DMS153 treated with DMSO at 0.1 percent for 48 hours (cell line): ENCODE measurements around the gene PLB1.

Source experiments
- DNase-seq: peaks from one replicate; lab custom pipeline; 2025; ENCODE audit not compliant: unreplicated experiment; lab: John Stamatoyannopoulos, UW

The PLB1 gene

GRCh38 chr2:28558158-28558820 is 62.4 kb downstream of the PLB1 start:
- no peak for DNase-seq

DNA sequence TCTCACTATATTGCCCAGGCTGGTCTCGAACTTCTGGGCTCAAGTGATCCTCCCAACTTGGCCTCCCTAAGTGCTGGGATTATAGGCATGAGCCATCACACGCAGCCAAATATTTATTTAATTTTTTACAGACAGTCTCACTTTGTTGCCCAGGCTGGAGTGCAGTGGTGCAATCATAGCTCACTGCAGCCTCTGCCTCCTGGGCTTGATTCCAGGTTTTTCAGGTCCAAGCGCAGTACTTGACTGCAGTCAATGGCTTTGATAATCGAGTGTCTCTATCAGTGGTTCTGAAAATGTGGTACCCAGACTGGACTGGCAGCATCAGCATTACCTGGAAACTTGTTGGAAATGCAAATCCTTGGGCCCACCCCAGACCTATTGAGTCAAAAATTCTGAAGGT is 63.1 kb downstream of the PLB1 start:
- no peak for DNase-seq

GRCh38 chr2:28563869-28564268 is 68.0 kb downstream of the PLB1 start:
- DNase-seq = no peak

DNA sequence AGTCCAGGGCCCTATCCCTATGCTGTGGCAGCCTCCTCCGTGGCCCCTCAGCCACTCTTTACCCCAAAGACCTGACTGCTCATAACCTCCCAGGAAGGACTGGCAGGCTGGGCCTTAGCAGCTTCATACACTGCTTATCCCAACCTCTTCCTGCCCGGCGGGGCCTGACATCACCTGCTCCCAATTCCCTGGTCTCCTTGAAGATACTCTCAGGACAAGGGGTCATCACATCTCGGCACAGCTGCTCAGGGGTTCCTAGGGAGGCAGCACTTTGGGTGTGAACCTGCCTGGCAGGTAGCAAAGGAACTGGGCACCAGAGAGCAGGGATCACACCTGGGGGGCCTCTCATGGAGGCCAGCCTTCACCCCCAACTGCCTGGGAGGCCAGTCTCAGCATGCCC is 68.5 kb downstream of the PLB1 start:
- DNase-seq = no peak

- DNase-seq = no peak
Measured at GRCh38 chr2:28565033-28565432, 69.2 kb downstream of the PLB1 start.

DNA sequence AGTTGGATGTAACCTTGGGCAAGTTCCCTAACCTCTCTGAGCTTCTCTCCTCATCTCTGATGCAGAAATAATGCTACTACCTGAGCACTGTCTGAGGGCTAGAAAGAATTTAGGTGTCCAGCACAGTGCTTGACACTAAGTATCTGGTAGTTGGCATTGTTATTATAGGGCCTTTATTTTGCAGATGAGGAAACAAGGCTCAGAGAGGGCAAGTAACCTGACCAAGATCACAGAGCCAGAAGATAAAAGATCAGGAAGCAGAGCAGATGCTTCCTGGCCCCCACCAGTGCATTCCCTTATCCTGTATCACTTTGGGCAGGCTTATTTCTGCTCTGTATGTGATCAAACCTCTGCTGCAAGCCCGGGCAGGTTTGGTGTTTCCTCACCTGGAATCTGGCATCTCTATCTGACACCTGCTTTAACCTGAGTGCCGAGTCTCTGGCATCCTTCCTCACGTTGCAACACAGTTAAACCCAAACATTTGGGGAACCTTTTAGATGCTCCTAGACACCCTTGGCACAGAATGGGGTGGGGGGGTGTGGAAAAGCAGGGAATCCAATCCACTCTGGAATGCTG is 69.9 kb downstream of the PLB1 start:
- DNase-seq = peak; percentile 9

GRCh38 chr2:28566521-28567041 is 70.7 kb downstream of the PLB1 start:
- peak; percentile 76 for DNase-seq

DNA sequence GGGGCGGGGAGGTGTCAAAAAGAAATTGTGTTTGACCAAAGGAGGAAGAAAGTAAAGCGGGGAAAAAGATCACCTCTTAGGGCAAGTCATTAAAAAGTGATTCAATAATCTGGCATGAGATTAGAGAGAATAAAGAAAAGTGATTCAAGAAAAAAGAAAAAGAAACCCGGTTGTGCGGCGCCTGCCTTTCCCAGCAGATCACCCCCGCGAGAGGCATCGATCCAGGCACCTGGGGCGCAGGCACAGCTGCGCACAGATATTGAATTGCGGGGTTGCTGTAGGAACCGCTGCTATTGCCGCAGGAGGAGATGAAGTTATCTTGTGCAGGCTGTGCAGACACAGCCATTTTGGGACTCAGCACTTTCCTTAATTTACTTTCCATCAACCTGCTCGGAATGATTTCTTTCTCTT is 71.2 kb downstream of the PLB1 start:
- DNase-seq = no peak

- no peak for DNase-seq
Measured at GRCh38 chr2:28568036-28568435, 72.2 kb downstream of the PLB1 start.

DNA sequence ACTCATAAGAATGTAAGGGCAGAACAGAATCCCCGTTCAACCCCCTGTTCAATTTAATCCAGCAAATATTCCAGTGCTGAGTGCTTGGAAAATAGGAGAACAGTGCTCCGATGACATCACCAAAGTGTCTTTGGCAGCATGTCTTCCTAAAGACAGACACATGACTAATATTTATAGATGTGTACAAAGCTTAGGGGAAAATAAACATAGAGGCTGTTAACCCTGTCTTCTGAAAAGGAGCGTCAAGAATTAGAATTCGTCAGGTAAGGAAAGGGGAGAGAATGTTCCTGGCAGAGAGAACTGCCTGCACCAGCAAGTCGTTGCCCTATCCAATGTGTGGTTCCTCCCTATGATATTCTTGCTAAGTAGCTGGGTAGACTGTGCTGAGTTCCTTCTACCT is 72.7 kb downstream of the PLB1 start:
- no peak for DNase-seq

DNA sequence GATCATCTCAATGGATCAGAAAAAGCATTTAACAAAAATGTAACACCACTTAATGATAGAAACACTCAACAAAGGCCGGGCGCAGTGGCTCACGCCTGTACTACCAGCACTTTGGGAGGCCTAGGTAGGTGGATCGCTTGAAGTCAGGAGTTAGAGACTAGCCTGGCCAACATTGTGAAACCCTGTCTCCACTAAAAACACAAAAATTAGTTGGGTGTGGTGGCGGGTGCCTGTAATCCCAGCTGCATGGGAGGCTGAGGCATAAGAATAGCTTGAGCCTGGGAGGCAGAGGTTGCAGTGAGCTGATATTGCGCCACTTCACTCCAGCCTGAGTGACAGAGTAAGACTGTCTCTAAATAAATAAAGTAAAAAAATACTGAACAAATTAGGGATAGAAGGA is 74.6 kb downstream of the PLB1 start:
- DNase-seq = no peak

DNA sequence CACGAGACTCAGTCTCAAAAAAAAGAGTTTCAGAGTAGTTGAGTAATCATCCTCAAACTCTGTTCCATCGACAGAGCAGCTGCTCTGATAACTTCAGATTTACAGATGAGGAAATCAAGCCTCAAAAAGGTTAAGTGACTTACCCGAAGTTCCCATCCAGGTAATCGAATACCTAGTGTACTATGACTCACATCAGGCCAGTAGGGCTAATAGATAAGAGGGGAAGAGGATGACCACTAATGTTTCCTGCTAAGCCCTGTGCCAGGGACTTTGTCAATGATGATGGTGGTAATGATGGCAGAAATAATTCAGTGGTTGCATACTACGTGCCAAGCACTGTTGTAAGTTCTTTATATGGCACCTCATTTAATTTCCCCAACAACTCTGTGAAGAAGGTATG is 80.9 kb downstream of the PLB1 start:
- no peak for DNase-seq

DNA sequence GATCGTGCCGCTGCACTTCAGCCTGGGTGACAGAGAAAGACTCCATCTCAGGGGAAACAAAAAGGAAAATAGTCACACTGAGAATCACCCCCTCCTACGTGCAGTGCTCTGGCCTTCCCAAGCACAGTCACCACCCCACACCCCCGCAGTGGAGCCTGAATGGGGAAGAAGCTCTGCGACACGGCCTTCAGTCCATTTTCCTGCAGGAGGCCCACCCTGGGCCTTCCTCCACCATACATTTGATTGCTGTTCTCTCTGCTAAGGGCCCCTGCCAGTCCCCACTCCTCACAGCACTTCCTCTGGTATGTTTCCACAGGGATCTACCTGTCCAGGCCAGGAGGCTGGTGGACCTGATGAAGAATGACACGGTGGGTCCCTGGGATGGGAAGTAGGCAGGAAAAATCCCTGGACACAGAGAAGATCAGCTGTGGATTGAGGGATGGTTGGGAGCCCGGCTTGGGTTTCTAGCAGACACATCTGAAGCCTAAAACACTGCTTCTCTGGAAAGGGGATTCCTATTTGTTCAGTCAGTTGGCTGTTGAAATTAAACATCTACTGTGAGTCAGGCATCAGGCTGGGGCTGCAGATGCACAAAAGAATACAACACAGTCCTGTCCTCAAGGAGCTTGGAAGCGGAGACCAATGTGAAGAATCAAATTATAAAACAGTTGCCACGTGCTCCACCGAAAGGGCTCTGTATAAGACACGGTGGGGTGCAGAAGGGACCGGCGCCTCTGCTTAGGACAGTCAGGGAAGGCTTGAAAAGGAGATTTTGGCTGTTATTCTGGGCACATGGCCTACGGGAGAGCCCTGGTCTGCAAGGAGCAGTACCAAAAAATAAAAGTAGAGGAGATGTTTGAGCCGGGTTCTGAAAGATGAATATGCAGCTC is 82.2 kb downstream of the PLB1 start:
- DNase-seq = no peak

DNA sequence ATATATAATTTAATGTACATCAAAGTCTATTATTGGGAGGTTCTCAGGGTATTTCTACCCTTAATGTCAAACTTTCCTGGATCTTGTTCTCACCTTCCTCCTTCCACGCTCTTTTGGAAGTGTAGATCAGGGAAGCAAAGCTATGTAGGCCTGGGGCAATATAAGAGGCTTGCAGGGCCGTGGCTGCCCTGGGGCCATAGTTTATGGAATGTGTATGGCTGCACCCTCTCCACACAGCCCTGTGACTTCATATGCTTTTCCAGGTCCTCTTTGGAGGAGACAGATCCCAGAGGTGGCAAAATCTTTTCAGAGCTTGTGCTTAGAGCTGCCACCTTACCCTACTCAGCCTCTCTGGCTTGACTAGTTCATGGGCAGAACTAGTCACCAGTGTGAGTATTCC is 82.9 kb downstream of the PLB1 start:
- DNase-seq = no peak

- DNase-seq = no peak
Measured at GRCh38 chr2:28579606-28580005, 83.7 kb downstream of the PLB1 start.

DNA sequence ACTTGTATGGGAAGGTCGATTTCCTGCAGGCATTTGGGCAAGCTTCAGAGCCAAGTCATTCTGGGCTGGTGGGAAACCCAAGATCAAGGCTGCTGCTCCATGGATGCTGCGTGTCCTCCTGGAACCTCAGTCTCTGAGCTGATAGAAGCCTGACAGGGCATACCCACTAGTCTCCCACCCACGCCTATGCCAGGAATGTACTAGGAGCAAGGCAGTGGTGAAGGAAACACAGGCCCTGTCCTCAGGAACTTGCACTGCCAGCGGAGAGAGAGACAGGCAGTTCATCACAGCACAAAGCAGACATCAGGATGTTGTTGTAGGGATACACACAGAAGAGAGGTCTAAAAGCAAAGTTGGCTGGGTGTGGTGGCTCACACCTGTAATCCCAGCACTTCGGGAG is 84.2 kb downstream of the PLB1 start:
- DNase-seq = no peak

DNA sequence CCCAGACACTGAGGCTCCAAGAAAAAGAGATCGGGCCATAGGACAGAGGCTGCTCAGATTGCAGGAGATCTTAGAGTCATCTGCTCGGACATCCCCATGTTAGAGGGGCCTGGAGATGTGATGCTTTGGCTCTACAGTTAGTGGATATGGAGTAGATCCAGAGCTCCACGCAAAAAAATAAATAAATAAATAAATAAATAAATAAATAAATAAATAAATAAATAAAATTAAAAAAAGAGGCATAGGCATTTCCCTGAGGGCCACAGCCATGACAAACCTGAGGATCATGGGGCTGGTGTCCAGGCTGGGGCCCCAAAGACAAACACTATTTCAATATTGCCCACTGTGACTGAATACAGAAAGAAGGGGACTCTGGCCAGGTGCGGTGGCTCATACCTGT is 85.5 kb downstream of the PLB1 start:
- DNase-seq = no peak

DNA sequence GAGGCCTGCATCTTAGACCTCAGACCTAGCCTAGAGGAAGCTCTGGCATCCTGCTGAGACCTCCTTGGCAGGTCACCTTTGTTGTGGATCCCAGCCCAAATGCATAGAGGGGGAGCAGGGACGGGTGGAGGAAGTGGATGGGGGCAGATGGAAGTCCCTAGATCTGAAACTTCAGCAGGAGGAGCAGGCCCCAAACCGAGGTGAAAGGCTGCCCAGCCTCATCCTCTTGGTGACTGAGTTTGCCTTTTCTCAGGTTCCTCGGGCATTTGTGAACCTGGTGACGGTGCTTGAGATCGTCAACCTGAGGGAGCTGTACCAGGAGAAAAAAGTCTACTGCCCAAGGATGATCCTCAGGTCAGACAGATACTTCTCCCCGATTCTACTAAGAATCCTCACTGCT is 86.3 kb downstream of the PLB1 start:
- DNase-seq = no peak

- DNase-seq = no peak
Measured at GRCh38 chr2:28582595-28582994, 86.7 kb downstream of the PLB1 start.

GRCh38 chr2:28583899-28584553 is 88.2 kb downstream of the PLB1 start:
- DNase-seq = no peak

DNA sequence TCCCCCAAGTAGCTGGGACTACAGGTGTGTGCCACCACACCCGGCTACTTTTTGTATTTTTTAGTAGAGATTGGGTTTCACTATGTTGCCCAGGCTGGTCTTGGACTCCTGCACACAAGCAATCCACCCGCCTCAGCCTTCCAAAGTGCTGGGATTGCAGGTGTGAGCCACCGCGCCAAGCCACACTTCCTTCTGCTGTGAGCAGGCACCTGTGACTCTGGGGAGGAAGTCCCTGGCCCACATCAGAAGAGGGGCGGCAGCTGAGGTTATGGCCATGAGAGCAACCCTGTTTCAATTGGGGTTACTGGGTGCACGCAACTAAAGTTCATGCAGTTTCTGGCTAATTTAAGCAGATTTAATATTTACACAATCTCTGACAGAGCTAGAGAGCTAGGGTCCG is 91.0 kb downstream of the PLB1 start:
- DNase-seq = no peak
